ENCODE data around the gene PDX1.

PDX1 gene

DNA sequence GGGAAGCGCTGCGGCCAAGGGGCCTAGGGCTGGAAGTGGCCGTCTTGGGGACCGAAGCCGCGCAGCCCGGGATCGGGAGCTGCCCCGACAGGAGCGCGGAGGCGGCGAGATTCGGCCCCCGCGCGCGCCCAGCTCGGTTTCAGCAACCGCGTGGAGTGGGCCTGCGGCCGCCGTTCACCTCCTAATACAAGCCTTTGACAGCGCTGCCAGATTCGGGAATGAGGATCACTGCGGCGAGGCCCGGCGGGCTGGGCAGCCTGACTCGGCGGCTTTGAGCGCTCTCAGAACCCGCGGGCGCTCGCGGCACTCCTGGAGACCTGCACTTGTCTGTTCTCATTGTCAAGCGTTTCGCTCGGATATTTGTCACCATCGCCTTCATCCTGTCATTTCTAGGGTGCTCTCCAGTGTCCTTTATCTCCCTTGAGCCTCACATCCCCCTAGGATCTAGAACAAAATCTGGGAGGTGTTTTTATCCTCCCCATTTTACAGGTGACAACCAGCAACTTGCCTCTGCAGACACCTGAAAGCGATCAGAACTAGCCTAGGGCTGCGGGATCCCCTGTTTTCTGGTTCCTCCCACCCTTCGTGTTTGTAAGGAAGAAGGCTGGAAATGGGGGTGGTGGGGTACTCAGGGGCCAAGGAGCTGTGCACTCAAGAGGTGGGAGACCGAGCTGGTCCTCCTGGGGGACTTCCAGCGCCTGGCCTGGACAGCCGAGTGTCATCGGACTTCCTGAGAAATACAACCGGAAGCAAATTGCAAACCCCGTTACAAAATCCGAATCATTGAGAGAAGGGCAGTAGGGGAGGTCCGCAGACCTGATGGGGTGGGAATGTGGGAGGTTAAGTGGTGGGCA, 50.8 kb downstream of the PDX1 start:
- ATAC-seq: no peak

DNA sequence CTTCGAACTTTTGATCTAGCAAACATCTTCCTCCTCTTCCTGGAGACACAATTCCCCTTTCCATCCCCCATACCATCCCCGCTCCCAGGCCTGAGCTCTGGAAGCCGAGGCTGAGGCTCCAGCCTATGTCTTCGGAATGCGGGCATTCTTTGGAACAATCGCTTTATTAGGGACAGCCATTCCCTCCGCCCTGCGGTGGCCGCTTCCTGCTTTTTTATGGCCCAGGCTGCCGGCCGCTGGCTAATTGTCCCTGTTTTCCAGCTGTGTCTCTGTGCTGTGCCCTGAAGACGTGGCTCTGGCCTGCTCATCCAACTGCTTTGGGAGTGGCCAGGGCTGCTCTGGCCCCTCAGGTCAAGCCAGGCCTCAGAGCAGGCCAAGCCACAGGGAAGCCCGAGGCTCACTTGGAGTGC, 51.4 kb downstream of the PDX1 start:
- ATAC-seq: no peak

DNA sequence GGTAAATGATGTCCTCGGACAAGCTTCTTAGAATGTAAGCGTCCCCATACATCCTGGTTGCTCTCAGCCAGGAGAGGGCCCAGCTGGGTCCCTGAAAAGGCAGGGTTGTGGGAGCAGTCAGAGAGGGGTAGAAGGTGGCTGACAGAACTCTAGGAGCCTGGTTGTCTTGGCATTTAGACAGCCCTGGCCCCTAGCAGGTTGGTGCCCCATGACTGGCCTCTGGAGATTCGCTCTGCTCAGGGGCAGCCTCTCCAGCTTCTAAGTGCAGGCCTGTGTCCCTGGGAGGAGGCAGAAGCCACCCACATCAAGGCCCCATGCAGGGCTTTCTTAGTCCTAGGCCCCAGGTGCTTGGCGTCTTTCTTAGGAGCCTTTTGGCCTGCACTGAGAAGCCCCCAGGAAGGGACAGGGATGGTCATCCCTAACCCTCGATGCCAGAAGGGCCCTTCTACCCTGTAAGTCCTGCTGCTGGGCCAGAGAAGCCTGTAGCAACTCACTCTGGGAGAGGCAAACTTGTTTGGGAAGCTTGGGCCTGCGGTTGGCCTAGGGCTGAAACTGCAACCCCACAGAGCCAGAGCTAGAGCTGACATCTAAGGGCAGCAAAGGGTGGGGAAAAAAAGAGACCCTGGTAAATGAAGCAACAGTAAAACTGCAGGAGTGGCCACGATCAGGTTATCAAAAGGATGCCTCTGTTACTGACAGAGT, 52.1 kb downstream of the PDX1 start:
- no peak for ATAC-seq

DNA sequence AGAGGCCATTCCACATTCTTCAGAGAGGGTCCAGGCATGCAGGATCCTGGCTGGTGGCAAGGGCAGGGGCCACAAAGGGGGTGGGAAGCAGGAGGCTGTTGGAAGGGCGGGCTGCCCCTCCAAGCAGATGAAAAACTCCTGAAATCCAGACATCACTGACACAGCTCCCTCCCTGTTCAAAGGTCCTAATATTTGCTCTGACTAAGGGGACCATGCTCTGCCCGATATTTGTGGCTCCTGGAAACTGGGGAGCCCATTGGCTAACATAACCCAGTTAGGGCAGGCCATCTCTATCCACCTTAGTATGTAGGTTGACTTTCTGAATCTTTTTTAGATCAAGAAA, 52.6 kb downstream of the PDX1 start:
- no peak for ATAC-seq

DNA sequence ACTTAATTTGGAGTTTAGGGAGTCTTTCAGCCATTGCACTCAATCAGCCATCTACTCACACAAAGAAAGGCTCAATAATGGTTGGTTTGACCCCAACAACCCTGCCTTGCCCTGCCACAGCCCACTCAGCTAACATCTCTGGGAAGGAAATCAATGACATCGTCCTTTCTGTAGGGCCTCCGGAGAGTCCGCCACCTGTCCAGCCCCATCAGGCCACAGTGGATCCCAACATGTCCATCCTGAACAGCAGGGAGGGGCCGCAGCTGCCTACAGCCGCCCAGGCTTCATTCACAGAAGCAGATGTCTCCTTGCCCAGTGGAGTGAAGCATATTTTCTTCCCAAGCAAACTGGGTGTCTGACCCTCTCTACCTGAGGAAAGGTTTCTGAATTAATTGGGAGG, 53.5 kb downstream of the PDX1 start:
- ATAC-seq: no peak

DNA sequence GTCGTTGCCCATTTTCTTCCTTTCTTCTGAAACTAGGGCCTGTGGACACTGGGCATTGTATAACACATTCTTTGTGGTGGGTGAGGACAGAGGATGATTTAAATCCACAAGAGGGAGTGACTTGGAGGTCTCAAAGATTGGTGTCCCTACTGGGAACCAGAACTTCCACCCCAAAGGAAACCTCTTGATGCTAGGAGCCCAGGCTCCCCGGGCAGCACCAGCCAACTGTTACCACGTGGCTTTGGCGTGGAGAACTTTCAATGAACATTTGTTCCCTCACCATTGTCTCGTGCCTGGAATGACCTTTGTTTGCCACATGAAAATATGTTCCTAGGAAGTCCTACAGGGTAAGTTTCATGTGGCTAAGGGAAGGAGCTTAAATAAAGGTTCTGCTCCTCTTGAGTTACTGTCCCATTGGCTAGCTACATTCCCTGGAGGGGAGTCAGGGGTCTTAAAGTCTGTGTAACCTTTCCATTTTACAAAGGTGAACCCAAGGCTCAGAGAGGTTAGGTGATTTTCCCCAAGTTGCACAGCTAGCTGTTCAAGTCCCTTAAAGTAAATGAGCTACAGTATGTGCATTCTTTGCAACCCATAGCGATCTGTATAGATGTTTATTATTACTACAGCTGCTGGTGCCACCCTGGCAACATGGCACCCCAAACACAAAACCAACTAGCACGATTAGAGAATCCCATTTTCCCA, 54.3 kb downstream of the PDX1 start:
- no peak for ATAC-seq
